ENCODE data around the gene ACE2. TPM values are rescaled to one million over a fixed set of nuclear protein-coding genes. Genes with fewer than 3 reads are reported as not detected.
"Not testable (repeated sequence)": the region's sequence is repeated elsewhere in the genome, so short reads cannot be mapped to it uniquely, and the experiment has no call there.

The ACE2 gene
- total RNA-seq: 5.5 TPM
- polyA plus RNA-seq (ENCODE audit: insufficient read depth, low read depth, low replicate concordance): 32.4 TPM
- long read RNA-seq, donor 1, partial matches to known transcripts: 0 of 3 reads
- long read RNA-seq, donor 1, other reads (novel, unspliced or antisense): 0 of 3 reads
- long read RNA-seq, donor 2, transcript ACE2-201 (18 exons, 3,393 nt): major isoform, 5 of 5 reads
- long read RNA-seq, donor 2, partial matches to known transcripts: 0 of 5 reads
- long read RNA-seq, donor 2, other reads (novel, unspliced or antisense): 0 of 5 reads
- long read RNA-seq, donor 3, transcript ACE2-201 (18 exons, 3,393 nt): major isoform, 9 of 11 reads
- long read RNA-seq, donor 3, partial matches to known transcripts: 0 of 11 reads
- long read RNA-seq, donor 3, other reads (novel, unspliced or antisense): 0 of 11 reads
- long read RNA-seq, donor 4, transcript ACE2-201 (18 exons, 3,393 nt): major isoform, 6 of 6 reads
- long read RNA-seq, donor 4, partial matches to known transcripts: 0 of 6 reads
- long read RNA-seq, donor 4, other reads (novel, unspliced or antisense): 0 of 6 reads
- long read RNA-seq, donor 5: 0 reads
- long read RNA-seq, donor 6, partial matches to known transcripts: 6 of 7 reads
- long read RNA-seq, donor 6, other reads (novel, unspliced or antisense): 0 of 7 reads
- long read RNA-seq, donor 7, partial matches to known transcripts: 2 of 9 reads
- long read RNA-seq, donor 7, other reads (novel, unspliced or antisense): 3 of 9 reads
- long read RNA-seq, donor 8: 0 reads
- long read RNA-seq, donor 9: 0 reads
- long read RNA-seq, donor 10, partial matches to known transcripts: 16 of 22 reads
- long read RNA-seq, donor 10, other reads (novel, unspliced or antisense): 0 of 22 reads

DNA sequence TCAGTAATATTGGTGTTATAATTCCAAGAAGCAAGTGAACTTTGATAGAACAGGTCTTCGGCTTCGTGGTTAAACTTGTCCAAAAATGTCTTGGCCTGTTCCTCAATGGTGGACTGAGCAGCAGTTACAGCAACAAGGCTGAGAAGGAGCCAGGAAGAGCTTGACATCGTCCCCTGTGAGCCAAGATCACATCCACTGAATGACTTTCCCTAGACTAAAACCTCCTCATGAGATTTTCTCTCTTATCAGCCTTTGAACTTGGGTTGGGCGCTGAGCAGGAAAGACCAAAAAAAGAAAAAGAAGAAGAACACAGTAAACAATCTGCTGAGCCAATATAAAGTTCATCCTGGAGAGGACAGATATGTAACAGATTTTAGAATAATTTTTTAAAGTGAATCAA, at the start of gene ACE2:
ACE2 (minus strand) TSS at position 216 of the 400 bp plus-strand sequence; CDS start at position 167, 49 bp downstream.
- Histone ChIP-seq H3K9me3 (ENCODE audit: control insufficient read depth in 2 of 3, insufficient read depth in 1 of 3, low read length in 3 of 3) (no peaks in the 10 kb centered on the region), H3K9ac (ENCODE audit: low read length in 3 of 3) (no peak within 1 kb of the TSS), H3K27me3 (ENCODE audit: control insufficient read depth, insufficient read depth, low read length) (peaks cover 15% of the 10 kb centered on the region), H3K4me3 (ENCODE audit: low read length in 3 of 3) (peak within 1 kb of the TSS in 2 of 3 donors; percentile 58 to 64), H3K36me3 (ENCODE audit: control insufficient read depth in 2 of 3, insufficient read depth in 3 of 3, low read length in 3 of 3) (no peaks in the 10 kb centered on the region), H3K27ac (ENCODE audit: low read depth in 2 of 2, low read length in 2 of 2) (peak within 1 kb of the TSS; percentile 47 to 57), H3K4me1 (ENCODE audit: control insufficient read depth in 2 of 3, insufficient read depth in 2 of 3, low read depth in 1 of 3, low read length in 3 of 3) (no peaks in the 10 kb centered on the region)
- no peak for FAIRE-seq
- no peak for DNase-seq
- intact Hi-C loops (cut with DNase I): no loop called here
- TF ChIP-seq, protein P1, sequence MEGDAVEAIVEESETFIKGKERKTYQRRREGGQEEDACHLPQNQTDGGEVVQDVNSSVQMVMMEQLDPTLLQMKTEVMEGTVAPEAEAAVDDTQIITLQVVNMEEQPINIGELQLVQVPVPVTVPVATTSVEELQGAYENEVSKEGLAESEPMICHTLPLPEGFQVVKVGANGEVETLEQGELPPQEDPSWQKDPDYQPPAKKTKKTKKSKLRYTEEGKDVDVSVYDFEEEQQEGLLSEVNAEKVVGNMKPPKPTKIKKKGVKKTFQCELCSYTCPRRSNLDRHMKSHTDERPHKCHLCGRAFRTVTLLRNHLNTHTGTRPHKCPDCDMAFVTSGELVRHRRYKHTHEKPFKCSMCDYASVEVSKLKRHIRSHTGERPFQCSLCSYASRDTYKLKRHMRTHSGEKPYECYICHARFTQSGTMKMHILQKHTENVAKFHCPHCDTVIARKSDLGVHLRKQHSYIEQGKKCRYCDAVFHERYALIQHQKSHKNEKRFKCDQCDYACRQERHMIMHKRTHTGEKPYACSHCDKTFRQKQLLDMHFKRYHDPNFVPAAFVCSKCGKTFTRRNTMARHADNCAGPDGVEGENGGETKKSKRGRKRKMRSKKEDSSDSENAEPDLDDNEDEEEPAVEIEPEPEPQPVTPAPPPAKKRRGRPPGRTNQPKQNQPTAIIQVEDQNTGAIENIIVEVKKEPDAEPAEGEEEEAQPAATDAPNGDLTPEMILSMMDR (IDR thresholded peaks at IDR 0.05; ENCODE audit: borderline replicate concordance, extremely low read depth, insufficient read depth): no peak

DNA sequence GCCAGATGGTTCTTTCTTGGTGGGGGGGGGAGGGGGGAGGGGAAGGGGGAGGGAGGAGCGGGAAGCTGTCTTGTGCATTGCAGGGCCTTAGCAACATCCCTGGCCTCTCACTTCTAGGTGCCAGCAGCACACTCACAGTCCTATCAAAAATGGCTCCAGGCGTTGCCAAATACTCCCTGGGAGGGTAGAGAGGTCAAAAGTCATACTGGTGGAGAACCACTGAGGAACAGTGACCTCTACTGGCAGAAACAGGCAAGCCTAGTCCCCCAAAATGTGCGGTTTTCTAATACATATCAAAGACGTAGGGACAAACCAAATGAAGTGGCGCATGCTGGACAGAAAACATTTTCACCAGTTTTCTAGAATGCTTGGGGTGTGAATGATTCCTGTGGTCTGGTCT, 46.8 kb upstream of the ACE2 start:
- H3K27ac ChIP-seq (ENCODE audit: low read depth in 2 of 2, low read length in 2 of 2); H3K36me3 ChIP-seq (ENCODE audit: control insufficient read depth in 2 of 3, insufficient read depth in 3 of 3, low read length in 3 of 3); intact Hi-C loops (cut with DNase I); H3K9me3 ChIP-seq (ENCODE audit: control insufficient read depth in 2 of 3, insufficient read depth in 1 of 3, low read length in 3 of 3); DNase-seq; H3K9ac ChIP-seq (ENCODE audit: low read length in 3 of 3); H3K4me1 ChIP-seq (ENCODE audit: control insufficient read depth in 2 of 3, insufficient read depth in 2 of 3, low read depth in 1 of 3, low read length in 3 of 3); H3K4me3 ChIP-seq (ENCODE audit: low read length in 3 of 3): not testable (repeated sequence)
- peaks cover 14% of the 10 kb centered on the region for H3K27me3 ChIP-seq (ENCODE audit: control insufficient read depth, insufficient read depth, low read length)
- peak; percentile 23 for FAIRE-seq

DNA sequence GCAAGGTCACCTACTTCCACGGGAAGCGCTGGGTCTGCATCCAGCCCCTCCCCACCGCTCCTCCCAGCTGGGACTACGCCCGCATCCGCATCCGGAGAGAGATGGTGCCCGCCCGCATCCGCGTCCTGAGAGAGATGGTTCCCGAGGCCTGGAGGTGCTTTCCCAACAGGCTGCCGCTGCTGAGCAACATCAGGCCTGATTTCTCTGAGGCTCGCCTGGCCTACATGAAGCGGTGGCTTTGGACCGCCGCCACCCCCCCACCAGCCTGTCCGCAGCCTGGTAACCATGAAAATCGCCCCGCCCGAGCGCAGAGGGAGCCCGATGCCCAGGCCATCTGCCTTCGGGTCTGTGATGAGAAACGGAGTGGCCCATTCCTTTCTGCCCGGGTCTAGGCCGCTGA, 45.8 kb upstream of the ACE2 start:
- TF ChIP-seq, protein P1 (IDR thresholded peaks at IDR 0.05; ENCODE audit: borderline replicate concordance, extremely low read depth, insufficient read depth): no peak
- Histone ChIP-seq H3K27me3 (ENCODE audit: control insufficient read depth, insufficient read depth, low read length) (peaks cover 15% of the 10 kb centered on the region), H3K36me3 (ENCODE audit: control insufficient read depth in 2 of 3, insufficient read depth in 3 of 3, low read length in 3 of 3) (no peaks in the 10 kb centered on the region), H3K4me1 (ENCODE audit: control insufficient read depth in 2 of 3, insufficient read depth in 2 of 3, low read depth in 1 of 3, low read length in 3 of 3) (no peaks in the 10 kb centered on the region), H3K9me3 (ENCODE audit: control insufficient read depth in 2 of 3, insufficient read depth in 1 of 3, low read length in 3 of 3) (no peaks in the 10 kb centered on the region), H3K27ac (ENCODE audit: low read depth in 2 of 2, low read length in 2 of 2) (no peak overlapping the region), H3K4me3 (ENCODE audit: low read length in 3 of 3) (no peak overlapping the region), H3K9ac (ENCODE audit: low read length in 3 of 3) (no peak overlapping the region)
- intact Hi-C loops (cut with DNase I): no loop called here
- FAIRE-seq: no peak
- DNase-seq: peak in 1 of 5 donors; percentile 68

DNA sequence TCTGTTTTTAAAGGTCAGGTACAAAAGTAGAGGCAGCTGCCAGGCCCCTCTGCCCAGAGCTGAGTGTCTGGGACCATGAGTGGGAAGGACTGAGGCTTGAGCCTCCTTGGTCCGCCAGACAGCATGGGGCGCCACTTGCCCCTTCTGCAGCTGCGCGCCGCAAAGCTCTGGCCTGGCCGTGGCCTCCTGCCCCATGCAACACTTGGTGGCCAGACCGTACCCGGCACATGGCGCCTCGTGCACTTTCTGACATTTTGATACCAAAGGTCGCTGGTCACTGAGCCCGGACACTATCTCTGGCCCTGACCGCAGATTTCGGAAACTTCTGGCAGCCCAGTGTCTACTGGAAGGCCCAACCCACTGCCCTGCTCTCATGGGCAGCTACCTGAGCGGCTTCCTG, 45.3 kb upstream of the ACE2 start:
- Histone ChIP-seq H3K27me3 (ENCODE audit: control insufficient read depth, insufficient read depth, low read length) (peaks cover 15% of the 10 kb centered on the region), H3K9me3 (ENCODE audit: control insufficient read depth in 2 of 3, insufficient read depth in 1 of 3, low read length in 3 of 3) (no peaks in the 10 kb centered on the region), H3K4me3 (ENCODE audit: low read length in 3 of 3) (no peak overlapping the region), H3K4me1 (ENCODE audit: control insufficient read depth in 2 of 3, insufficient read depth in 2 of 3, low read depth in 1 of 3, low read length in 3 of 3) (no peaks in the 10 kb centered on the region), H3K9ac (ENCODE audit: low read length in 3 of 3) (no peak overlapping the region), H3K36me3 (ENCODE audit: control insufficient read depth in 2 of 3, insufficient read depth in 3 of 3, low read length in 3 of 3) (no peaks in the 10 kb centered on the region), H3K27ac (ENCODE audit: low read depth in 2 of 2, low read length in 2 of 2) (no peak overlapping the region)
- TF ChIP-seq, protein P1 (IDR thresholded peaks at IDR 0.05; ENCODE audit: borderline replicate concordance, extremely low read depth, insufficient read depth): no peak
- intact Hi-C loops (cut with DNase I): no loop called here
- DNase-seq: no peak
- FAIRE-seq: no peak
